SK-N-SH (cell line): ENCODE results near the gene CHMP4A. TPM values are rescaled to one million over a fixed set of nuclear protein-coding genes. Genes with fewer than 3 reads are reported as not detected.
A peak's percentile ranks its signal among the peaks of the same experiment; 100 is the strongest.

ENCODE experiments used
- CTCF ChIA-PET: fragments of 300-600, 350-600 bp; formaldehyde crosslinking; extraction: SDS; loops from one replicate; lab custom pipeline; 2021; lab: Yijun Ruan, JAX
- POLR2A ChIA-PET: fragments of 350-600 bp; sonication (Branson Sonifier 250); formaldehyde crosslinking; extraction: SDS; loops from one replicate; lab custom pipeline; 2020; ENCODE audit warnings: antibody characterized with exemption, inconsistent platforms; lab: Yijun Ruan, JAX
- DNase-seq: peaks from one replicate; pipeline ENCODE4 v3.0.0; 2012
- H2AFZ ChIP-seq: fragments of 200-600 bp; sonication (generic); 2 replicates; pipeline ENCODE4 v1.8.1; 2016; ENCODE audit warnings: antibody characterized with exemption, mild to moderate bottlenecking, low read depth
- H3F3A ChIP-seq: fragments of 200-600 bp; sonication (generic); replicated peaks from 2 replicates; pipeline ENCODE3; 2016; ENCODE audit warnings: antibody characterized with exemption, mild to moderate bottlenecking; ENCODE audit not compliant: insufficient read depth
- H3K27ac ChIP-seq, 2 experiments: fragments of 200-500 bp in 1 of 2; fragments of 200-600 bp in 1 of 2; sonication (Bioruptor generic) in 1 of 2; sonication (generic), shearing (Covaris generic) in 1 of 2; 2 replicates each; pipeline versions ENCODE4 v1.5.1 to v1.6.1; 2014 to 2016; ENCODE audit warnings: low read depth in 2 of 2, inconsistent platforms in 1 of 2, low read length in 1 of 2, mild to moderate bottlenecking in 1 of 2, mixed read lengths in 1 of 2
- H3K27me3 ChIP-seq: fragments of 200-600 bp; sonication (generic), shearing (Covaris generic); 2 replicates; pipeline ENCODE4 v1.6.1; 2016; ENCODE audit warnings: mixed run types; ENCODE audit not compliant: insufficient read depth
- H3K36me3 ChIP-seq, 2 experiments: fragments of 200-500 bp in 1 of 2; fragments of 200-600 bp in 1 of 2; sonication (Bioruptor generic) in 1 of 2; sonication (generic) in 1 of 2; replicated peaks in 1 of 2; 2 replicates each; pipeline versions ENCODE3 to v1.5.1; 2014 to 2016; ENCODE audit warnings: low read length in 1 of 2, mild to moderate bottlenecking in 1 of 2; ENCODE audit not compliant: insufficient read depth in 2 of 2, control insufficient read depth in 1 of 2
- H3K4me1 ChIP-seq, 2 experiments: fragments of 200-500 bp in 1 of 2; fragments of 200-600 bp in 1 of 2; sonication (Bioruptor generic) in 1 of 2; sonication (generic), shearing (Covaris generic) in 1 of 2; 2 replicates each; pipeline versions ENCODE4 v1.5.1 to v1.6.1; 2014 to 2016; ENCODE audit warnings: low read depth in 1 of 2, low read length in 1 of 2, mixed run types in 1 of 2; ENCODE audit not compliant: insufficient read depth in 2 of 2, control insufficient read depth in 1 of 2
- H3K4me2 ChIP-seq: fragments of 200-600 bp; sonication (generic), shearing (Covaris generic); 2 replicates; pipeline ENCODE4 v1.6.1; 2017; ENCODE audit warnings: mixed run types
- H3K4me3 ChIP-seq, 2 experiments: fragments of 200-500 bp in 1 of 2; fragments of 200-600 bp in 1 of 2; sonication (Bioruptor generic) in 1 of 2; sonication (generic), shearing (Covaris generic) in 1 of 2; 2 replicates each; pipeline versions ENCODE4 v1.5.1 to v1.8.1; 2014 to 2016; ENCODE audit warnings: low read depth in 2 of 2, inconsistent platforms in 1 of 2, low read length in 1 of 2, mild to moderate bottlenecking in 1 of 2, mixed read lengths in 1 of 2, moderate library complexity in 1 of 2
- H3K79me2 ChIP-seq: fragments of 200-600 bp; sonication (generic); 2 replicates; pipeline ENCODE4 v1.8.1; 2017; ENCODE audit warnings: mild to moderate bottlenecking; ENCODE audit not compliant: insufficient read depth
- H3K9ac ChIP-seq: fragments of 200-600 bp; sonication (generic); 2 replicates; pipeline ENCODE4 v1.6.1; 2017; ENCODE audit warnings: mixed run types
- H3K9me2 ChIP-seq: fragments of 200-600 bp; sonication (generic); 2 replicates; pipeline ENCODE4 v1.6.1; 2017; ENCODE audit warnings: mixed run types
- H3K9me3 ChIP-seq: fragments of 200-600 bp; sonication (generic); 2 replicates; pipeline ENCODE4 v1.6.1; 2017; ENCODE audit warnings: mixed run types, mild to moderate bottlenecking, moderate library complexity
- H4K20me1 ChIP-seq: fragments of 200-600 bp; sonication (generic); 2 replicates; pipeline ENCODE4 v1.6.1; 2017; ENCODE audit warnings: mild to moderate bottlenecking, mixed run types; ENCODE audit not compliant: insufficient read depth
- CTCF ChIP-seq: fragments of 200-600 bp; sonication (generic); IDR thresholded peaks from 2 replicates; pipeline ENCODE4 v1.6.1; 2017; ENCODE audit warnings: antibody characterized with exemption, mild to moderate bottlenecking, moderate library complexity
- FOXJ3 ChIP-seq: sonication (generic); formaldehyde crosslinking; IDR thresholded peaks from 2 replicates; pipeline ENCODE4 v1.5.1; 2020; ENCODE audit warnings: mild to moderate bottlenecking, missing genetic modification reagents
- GABPA ChIP-seq: IDR thresholded peaks from 2 replicates; pipeline ENCODE4 v1.4.0; 2012; ENCODE audit warnings: low read depth, mild to moderate bottlenecking
- JUND ChIP-seq: IDR thresholded peaks from 2 replicates; pipeline ENCODE4 v1.4.0; 2012
- PBX3 ChIP-seq: IDR thresholded peaks from 2 replicates; pipeline ENCODE4; 2012
- POLR2AphosphoS5 ChIP-seq: IDR thresholded peaks from 2 replicates; pipeline ENCODE4 v1.6.1; 2012; ENCODE audit warnings: low read depth, low read length
- REST ChIP-seq: IDR thresholded peaks from 2 replicates; pipeline ENCODE4 v1.6.1; 2012; ENCODE audit warnings: mild to moderate bottlenecking, low read depth, low read length, moderate library complexity
- RFX5 ChIP-seq: IDR thresholded peaks from 2 replicates; pipeline ENCODE4 v1.6.1; 2012; ENCODE audit warnings: mild to moderate bottlenecking, improper control_type of control experiment, low read length
- SIN3A ChIP-seq: IDR thresholded peaks from 2 replicates; pipeline ENCODE4 v1.6.1; 2012; ENCODE audit warnings: low read depth, mild to moderate bottlenecking, low read length, moderate library complexity, borderline replicate concordance
- WGBS: methylation state at CpG from one replicate; pipeline ENCODE4 v1.1.6; 2017; ENCODE audit warnings: low lambda C conversion rate; 5-methylcytosine and 5-hydroxymethylcytosine counted together
- polyA plus RNA-seq, 3 experiments: library from polyadenylated mRNA; depleted of rRNA; stranded (reverse); fragments of >200 nt; gene quantifications; 2 replicates each; pipeline ENCODE4 v1.2.3, GENCODE V29; 2012
- TF ChIP-seq, protein P1 (sequence below): fragments of 150-350 bp; IDR thresholded peaks from 2 replicates; pipeline ENCODE4 v1.6.1; 2016; ENCODE audit warnings: mild to moderate bottlenecking, low read depth, low read length
- TF ChIP-seq, protein P2 (sequence below): fragments of 150-350 bp; IDR thresholded peaks from 2 replicates; pipeline ENCODE4 v1.6.1; 2017; ENCODE audit warnings: antibody characterized with exemption, low read length, low read depth, borderline replicate concordance

The CHMP4A gene
- polyA plus RNA-seq, 1 of the 3 experiments (the other 2 are of a cell fraction), result 92.4 TPM

DNA sequence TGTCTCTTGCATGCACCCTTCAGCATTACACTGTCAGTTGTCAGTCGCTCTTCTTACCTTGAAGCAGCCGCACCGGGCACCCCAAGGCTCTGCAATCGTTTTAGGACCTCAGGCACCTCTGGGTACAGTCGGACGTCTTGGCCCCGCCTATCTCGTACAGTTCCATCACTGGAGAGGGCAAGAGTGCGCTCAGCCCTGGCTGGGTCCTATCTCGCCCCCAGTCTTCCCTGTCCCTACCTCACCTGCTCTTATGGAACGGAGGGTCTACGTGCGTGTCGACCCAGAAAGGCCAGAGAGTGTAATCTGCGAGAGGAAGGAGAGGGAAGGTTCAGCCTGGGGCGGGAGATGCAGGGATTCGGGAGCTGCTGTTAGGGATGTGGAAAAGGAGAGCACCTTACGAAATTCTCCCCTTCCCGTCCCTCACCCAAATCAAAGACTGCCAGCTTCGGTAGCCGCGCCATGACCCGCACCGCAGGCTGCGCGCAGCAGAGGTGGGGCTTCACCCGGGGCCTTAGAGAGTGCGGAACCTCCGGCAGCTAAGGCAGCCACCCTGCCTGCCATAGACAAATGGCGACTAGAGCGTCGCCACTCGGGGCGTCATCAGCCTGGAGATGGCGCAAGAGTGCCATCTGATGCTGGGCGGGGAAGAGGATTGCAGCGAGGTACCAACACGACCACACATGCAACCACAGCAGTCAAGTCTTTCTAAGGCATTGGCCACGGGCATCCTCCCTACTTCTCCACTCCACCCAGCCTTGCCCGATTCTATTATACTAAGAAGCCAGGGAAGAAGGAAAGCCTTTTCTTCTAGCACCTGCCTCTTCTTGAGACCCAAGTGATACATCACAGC is 2.4 kb upstream of the CHMP4A start, which contains the start of gene MDP1 (continued):
- TF ChIP-seq FOXJ3 (CRISPR knock-in tag) (no peak), PBX3 (0 out of 2 replicates have a peak, but pooled peaks have one; percentile 33), JUND (peak; percentile 35; the same call in 1 of the 2 replicates), SIN3A (peak; percentile 96), POLR2AphosphoS5 (peak; percentile 89), RFX5 (no peak), CTCF (peak; percentile 70)
- TF ChIP-seq, protein P1, sequence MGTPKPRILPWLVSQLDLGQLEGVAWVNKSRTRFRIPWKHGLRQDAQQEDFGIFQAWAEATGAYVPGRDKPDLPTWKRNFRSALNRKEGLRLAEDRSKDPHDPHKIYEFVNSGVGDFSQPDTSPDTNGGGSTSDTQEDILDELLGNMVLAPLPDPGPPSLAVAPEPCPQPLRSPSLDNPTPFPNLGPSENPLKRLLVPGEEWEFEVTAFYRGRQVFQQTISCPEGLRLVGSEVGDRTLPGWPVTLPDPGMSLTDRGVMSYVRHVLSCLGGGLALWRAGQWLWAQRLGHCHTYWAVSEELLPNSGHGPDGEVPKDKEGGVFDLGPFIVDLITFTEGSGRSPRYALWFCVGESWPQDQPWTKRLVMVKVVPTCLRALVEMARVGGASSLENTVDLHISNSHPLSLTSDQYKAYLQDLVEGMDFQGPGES, result no peak

- no peak for DNase-seq
- CTCF ChIA-PET, result interaction anchor here (0.6 to 3.8 kb wide), 11 partner anchors 19 to 218 kb away, joined by 3 to 20 read pairs (median 4); partner anchors contain the start of genes CIDEB, DCAF11, RABGGTA and TINF2
- Histone ChIP-seq H3K9me3 (no peaks in the 10 kb centered on the region), H4K20me1 (peaks cover 1% of the 10 kb centered on the region; the same call in 1 of the 2 replicates), H3K79me2 (peaks cover 46% of the 10 kb centered on the region), H3K4me2 (peak overlapping the region; percentile 78), H3K4me1 (peaks cover 9 to 17% of the 10 kb centered on the region in 2 experiments; a peak in 3 of 4 replicates), H3K4me3 (peak overlapping the region; percentile 73 to 80), H2AFZ (peak overlapping the region; percentile 78), H3K27ac (peak overlapping the region; percentile 80 to 96), H3K27me3 (no peaks in the 10 kb centered on the region), H3K9me2 (no peaks in the 10 kb centered on the region), H3K9ac (peak overlapping the region; percentile 98; the same call in 1 of the 2 replicates), H3K36me3 (peaks cover 25 to 47% of the 10 kb centered on the region in 2 experiments), H3F3A (peaks cover 26% of the 10 kb centered on the region)
- TF ChIP-seq, protein P2, sequence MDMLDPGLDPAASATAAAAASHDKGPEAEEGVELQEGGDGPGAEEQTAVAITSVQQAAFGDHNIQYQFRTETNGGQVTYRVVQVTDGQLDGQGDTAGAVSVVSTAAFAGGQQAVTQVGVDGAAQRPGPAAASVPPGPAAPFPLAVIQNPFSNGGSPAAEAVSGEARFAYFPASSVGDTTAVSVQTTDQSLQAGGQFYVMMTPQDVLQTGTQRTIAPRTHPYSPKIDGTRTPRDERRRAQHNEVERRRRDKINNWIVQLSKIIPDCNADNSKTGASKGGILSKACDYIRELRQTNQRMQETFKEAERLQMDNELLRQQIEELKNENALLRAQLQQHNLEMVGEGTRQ, result no peak
- no peak for TF ChIP-seq REST
- TF ChIP-seq GABPA, result no peak
- 85% methylated on average over 7 of the region's 7 CpGs for WGBS
- POLR2A ChIA-PET, result interaction anchor here (0.8 to 2.0 kb wide), 8 partner anchors 11 to 67 kb away, joined by 3 to 15 read pairs (median 5); partner anchors contain the start of genes IPO4, PSME2, RABGGTA and RNF31
Observed at GRCh38 chr14:24213866-24214662, 776 bp upstream of the CHMP4A start.
